ENCODE measurements around the gene ASF1B.

The ASF1B gene

DNA sequence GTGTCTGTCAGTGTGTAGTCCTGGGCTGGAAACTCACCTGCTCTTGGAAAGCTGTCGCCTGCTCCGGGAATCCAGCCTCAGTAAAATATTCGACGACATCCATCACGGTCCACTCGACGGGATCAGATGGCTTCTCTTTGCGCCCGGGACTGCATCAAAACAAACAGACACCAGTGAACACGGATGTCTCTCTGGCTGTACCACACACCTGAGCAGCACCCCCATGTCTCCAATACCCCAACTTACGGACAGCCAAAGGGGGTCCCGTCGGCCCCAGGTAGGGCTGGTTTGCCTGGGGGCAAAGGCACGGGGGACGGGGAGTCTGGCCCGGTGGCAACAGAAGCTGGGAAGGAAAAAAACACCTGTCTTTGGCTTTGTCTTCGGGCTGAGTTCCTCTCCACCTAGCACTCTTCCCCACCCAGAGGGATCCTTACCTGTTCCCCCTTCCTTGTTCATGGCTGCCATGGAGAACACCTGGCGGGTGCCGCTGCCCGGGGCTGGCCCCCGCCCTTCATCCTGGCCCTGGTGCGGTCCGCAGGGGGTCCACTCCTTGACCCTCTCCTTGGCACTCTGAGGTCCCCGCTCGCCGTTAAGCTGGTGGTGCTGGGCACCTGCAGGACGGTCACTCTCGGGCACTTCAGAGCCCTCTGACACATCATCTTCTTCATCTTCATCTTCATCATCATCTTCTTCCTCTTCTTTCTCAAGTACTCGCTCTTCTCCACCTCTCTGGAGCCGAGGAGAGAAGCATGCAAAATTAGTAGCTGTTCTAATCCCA, 47.6 kb downstream of the ASF1B start:
- DNase-seq (ENCODE audit: low read depth), result no peak

DNA sequence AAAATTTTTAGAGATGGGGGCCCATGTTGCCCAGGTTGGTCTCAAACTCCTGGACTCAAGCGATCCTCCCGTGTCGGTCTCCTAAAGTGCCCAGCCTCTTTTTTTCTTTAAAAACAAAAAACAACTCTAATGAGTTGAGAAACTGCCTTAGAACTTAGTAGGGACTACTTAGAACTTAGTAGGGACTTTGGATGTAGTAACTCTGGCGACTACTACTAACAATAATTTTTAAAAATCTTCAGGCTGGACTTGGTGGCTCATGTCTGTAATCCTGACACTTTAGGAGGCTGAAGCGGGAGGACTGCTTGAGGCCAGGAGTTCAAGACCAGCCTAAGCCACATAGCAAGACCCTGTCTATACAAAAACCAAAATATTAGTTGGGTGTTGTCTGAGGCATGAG, 50.3 kb downstream of the ASF1B start:
- no peak for DNase-seq (ENCODE audit: low read depth)

DNA sequence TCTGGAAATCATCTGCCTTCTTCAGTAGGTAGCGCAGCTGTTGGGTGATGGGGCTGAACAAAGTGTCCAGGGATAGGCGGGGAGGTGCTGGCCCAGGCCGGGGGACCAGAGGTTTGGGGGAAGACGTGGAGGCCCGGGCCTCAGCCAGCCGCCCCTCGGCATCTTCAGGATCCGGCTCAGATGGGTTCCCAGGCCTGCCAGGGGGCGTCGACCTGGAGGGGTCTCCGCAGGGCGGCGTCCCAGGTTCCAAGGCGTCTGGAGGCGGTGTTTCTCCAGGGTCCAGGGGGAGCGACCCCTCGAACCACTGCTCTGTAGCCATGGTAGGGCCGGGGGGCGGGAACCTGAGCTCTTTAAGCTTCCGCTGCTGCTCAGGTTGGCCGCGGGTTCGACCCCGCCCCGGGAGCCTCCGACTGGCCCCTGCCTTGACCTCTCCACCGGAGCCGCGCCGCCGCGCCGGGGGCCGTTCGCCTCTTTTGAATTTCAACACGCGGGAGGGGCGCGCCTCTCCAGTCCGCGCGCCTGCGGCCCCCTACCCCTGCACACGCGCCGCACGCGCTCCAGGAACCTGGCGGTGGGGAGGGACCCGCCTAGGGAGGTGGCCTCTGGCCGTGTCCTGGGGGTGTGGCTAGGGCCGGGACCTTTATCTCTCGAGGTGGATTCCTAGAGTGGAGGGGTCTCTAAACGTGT, 50.9 kb downstream of the ASF1B start, which contains the start of gene C19orf67:
C19orf67 (minus strand) TSS at position 475 of the 687 bp plus-strand sequence; CDS start at position 319, 156 bp downstream.
- DNase-seq (ENCODE audit: low read depth), result no peak

DNA sequence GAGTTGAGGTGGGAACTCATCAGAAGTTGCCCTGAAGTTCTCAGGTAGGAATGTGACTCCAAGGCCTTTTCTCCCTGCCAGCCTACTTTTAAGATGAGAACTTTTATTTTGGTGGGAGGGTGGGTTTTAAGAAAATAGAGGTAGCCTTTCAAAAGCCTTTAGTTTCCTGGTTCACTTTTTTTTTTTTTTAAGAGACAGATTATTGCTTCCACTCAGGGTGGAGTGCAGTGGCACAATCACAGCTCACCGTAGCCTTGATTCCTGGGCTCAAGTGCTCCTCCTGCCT, 53.8 kb downstream of the ASF1B start:
- no peak for DNase-seq (ENCODE audit: low read depth)

DNA sequence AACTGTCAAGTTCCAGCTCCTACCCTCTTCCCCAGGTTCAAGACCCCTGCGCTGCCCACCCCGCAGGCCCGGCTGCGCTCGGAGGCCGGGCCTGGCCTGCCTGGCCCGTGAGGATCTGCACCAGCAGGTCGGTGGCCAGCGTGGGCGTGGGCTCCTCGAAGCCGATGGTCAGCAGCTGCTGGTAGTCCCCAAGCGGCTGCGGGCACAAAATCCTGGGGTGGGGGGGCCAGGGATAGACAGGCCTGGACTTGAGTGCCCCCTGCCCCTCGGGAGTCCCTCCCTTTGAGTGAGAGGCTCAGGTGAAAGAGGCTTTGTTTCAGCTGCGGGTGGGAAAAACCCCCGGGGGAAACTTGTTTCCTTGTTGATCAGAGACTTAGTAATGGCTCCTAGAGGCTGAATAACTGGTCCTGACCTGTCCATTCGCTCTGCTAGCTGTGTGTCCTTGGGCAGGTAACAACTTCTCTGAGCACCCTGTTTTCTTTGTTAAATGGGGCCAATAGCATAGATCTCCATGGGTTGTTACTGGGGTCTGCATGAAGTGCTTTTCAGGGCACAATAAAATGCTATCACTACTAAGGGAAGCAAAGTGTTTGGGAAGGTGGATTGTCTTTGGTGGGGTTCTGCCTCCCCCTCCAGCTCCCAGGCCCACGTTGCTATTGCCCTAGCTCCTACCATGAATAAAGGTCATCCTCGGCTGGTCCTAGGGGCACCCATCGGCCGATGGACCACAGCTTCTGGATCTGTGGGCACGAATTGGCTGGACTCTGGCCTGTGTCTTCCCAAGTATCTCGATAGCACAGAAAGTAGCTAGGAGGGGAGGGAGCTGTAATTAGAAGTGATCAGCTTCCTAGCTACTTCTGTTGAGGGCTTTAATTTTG, 54.4 kb downstream of the ASF1B start:
- no peak for DNase-seq (ENCODE audit: low read depth)

DNA sequence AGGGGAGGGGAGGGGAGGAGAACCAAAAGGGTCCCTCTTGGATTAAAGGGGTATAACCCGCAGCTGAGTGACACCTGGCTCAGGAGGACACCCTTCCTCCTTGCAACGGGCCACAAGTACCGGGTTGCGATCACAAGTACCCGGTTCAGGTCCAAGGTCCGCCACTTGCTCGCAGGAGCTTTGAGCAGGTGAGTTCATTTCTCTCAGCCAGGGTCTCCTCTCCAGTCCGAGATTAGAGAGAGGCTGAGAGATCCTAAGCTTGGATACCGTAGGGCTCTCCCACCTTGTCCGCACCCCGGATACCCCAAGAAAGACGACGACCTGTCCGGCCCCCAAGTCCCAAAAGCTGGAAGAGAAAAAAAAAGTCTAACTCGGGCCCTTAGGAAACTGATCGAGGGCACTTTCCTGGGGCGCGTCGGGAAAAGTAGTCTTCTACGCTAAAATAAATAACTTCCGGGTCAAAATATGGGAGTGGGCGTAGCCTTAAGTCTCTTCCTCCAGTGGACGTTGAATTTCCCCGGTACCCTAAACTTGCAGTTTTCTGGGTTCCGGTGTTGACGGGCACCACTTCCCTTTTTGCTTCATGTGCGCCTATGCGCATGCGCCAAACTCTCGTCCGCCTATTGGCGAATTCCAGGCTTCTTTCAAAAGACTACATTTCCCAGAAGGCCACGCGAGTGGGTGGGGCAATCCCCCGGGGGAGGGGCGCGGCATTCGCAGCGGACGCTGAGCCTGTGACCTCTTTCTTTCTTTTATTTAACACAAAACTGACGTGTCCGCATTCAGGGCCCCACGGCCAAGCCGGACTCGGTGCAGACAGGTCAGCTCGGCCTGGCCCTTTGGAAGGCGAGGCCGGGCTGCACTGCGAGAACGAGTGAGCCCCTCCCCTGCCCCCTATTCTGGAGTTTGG, 55.2 kb downstream of the ASF1B start:
- DNase-seq (ENCODE audit: low read depth), result peak; percentile 99

DNA sequence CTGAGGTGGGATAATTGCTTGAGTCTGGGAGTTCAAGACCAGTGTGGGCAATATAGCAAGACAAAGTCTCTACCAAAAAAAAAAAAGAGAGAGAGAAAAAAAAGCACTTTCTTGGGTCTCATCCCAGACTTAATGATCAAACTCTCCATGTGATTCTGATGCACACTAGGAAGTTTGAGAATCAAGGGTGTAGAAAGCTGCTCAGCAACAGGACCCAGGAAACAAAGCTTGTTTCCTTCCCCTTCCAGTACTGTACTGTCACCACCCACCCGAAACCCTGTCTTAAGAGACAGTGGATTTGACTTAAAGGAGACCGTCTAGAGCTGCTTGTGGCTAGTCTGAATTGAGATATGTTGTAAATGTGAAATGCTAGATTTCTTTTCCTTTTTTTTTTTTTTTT, 58.0 kb downstream of the ASF1B start:
- no peak for DNase-seq (ENCODE audit: low read depth)

DNA sequence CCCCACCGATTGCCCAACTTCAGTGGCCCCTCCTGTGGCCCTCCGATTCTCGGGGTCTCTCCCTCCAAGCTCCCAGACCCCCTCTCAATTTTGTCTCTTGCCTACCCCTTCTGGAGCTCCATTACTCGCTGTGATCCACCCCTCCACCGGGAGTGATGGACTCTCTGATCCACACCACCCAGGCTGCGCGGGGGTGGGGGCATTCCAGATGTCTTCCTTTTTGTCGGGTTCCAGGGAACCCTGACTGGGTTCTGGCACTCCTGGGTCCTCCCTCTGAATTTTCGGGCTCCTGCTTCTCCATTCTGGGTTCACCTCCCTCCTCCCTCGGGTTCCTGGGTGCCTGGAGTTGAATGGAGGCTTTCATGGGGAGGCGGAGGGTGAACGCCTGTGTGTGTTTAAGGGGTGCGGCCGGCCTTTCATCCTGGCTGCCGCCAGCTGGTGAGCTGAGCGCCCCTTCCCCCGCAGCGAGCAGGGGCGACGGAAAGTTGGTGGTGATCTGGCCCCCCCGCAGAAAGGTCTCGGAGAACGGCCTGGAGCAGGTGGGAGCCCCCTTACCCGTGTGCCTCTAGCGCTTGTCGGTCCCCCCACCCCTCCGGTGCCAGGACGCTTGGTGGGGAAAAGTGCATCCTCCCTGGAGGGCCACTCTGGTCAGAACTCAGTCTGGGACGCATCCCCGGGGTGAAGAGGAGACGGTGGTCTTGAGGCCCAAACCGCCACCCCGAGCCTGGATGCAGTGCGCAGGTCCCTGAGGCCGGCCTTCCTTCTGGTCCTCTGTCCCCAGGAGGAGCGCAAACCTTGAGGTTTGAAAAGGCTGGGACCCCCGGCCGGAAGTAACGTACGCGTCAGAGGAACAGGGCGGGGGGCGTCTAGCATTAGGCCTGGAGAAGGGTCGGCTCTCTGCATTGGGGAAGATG, 62.2 kb downstream of the ASF1B start:
- no peak for DNase-seq (ENCODE audit: low read depth)

DNA sequence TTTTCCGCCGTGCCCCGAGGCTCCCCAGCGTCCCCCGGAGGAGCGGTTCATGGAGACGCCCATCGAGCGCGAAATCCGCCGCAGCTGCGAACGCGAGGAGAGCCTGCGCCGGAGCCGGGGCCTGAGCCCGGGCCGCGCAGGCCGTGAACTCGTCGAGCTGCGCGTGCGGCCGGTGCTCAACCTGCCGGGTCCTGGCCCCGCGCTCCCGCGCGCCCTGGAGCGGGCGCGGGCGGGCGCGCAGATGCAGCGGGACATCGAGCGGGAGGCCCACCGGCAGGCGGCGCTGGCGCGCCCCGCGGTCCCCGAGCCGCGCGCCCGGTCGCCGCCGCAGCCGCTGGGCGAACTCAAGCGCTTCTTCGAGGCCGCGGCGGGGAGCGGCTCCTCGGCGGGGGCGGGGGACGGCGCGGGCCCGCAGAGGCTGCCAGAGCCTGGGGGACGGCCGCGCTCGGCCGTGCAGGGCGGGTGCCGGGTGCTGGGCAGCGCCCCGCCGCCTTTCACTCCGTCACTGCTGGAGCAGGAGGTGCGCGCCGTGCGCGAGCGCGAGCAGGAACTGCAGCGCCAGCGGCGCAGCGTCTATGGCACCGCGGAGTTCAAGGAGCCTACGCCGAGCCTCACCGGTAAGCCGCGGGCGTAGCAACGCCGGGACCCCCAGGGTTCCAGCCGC, 63.0 kb downstream of the ASF1B start:
- peak; percentile 50 for DNase-seq (ENCODE audit: low read depth)

DNA sequence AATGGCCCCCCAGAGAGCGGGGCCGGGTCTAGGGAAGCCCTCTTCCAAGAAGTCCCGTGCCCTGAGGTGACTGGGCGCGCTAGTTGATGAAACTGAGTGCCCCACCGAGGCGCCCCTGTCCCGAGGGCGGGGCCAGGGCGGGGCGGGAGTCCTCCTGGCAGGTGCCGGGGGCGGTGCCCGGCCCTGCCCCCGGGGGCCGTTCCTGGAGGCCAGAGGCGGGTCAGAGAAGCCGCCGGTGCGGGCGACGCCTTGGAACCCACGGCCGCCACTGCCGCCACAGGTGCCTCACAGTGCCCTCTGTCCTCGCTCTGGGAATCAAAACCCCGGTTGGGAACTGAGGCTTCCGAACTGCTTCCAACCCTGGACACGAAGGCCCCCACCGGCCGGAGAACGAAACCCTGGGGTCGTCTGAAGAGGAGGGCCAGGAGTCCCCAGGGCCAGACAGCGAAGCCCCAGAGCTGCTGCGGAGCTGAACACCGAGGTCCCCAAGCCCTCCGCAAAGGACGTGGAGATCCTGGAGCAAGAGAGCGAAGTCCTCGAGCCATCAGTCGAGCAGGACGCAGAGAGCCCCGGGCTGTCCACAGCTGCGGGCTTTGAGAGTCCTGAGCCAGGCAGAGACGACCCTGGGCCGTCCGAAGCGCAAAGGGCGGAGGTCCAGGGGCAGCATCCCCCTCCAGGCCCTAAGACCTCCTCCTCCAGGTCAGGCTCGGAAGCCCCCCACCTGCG, 63.7 kb downstream of the ASF1B start, which contains the start of gene MISP3:
MISP3 (plus strand) TSS at position 252 of the 726 bp plus-strand sequence. CDS start 524 bp downstream, outside the sequence.
- no peak for DNase-seq (ENCODE audit: low read depth)

DNA sequence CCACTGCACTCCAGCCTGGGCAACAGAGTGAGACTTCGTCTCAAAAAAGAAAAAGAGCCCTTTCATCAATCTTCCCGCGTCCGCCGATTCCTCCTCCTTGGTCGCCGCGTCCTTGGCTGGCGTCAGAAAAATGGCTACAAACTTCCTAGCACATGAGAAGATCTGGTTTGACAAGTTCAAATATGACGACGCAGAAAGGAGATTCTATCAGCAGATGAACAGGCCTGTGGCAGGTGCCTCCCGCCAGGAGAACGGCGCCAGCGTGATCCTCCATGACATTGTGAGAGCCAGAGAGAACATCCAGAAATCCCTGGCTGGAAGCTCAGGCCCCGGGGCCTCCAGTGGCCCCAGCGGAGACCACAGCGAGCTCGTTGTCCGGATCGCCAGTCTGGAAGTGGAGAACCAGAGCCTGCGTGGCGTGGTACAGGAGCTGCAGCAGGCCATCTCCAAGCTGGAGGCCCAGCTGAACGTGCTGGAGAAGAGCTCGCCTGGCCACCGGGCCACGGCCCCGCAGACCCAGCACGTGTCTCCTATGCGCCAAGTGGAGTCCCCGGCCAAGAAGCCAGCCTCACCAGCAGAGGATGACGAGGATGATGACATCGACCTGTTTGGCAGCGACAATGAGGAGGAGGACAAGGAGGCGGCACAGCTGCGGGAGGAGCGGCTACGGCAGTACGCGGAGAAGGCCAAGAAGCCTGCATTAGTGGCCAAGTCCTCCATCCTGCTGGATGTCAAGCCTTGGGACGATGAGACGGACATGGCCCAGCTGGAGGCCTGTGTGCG, 65.9 kb downstream of the ASF1B start:
- DNase-seq (ENCODE audit: low read depth), result no peak

Measured in stimulated activated CD8-positive, alpha-beta memory T cell treated with anti-CD3 and anti-CD28 coated beads, Interleukin-7, amount 100 ng/mL, for 24 hours (primary cell).